NB4 (cell line): ENCODE measurements around the gene CDKN2A.

Experiments used
- DNase-seq: peaks from one replicate; pipeline ENCODE4 v3.0.0; 2010; ENCODE audit warnings: low read depth
- H3K4me3 ChIP-seq: one replicate; pipeline ENCODE4 v1.5.1; 2011; ENCODE audit warnings: mild to moderate bottlenecking, low read depth, low read length, moderate library complexity
- CTCF ChIP-seq: IDR thresholded peaks from one replicate; pipeline ENCODE4 v1.5.1; 2012; ENCODE audit warnings: low read depth, low read length
- MAX ChIP-seq: IDR thresholded peaks from 2 replicates; pipeline ENCODE4 v1.6.1; 2011; ENCODE audit warnings: low read depth, low read length
- MYC ChIP-seq: IDR thresholded peaks from 2 replicates; pipeline ENCODE4 v1.6.1; 2011; ENCODE audit warnings: low read depth, low read length
- POLR2A ChIP-seq: IDR thresholded peaks from 2 replicates; pipeline ENCODE4 v1.6.1; 2011; ENCODE audit warnings: mild to moderate bottlenecking; ENCODE audit not compliant: insufficient read length; ENCODE audit errors: extremely low read depth

Gene CDKN2A

GRCh38 chr9:21935631-21936030 is 58.6 kb downstream of the CDKN2A start:
- DNase-seq = no peak
- no peak for TF ChIP-seq CTCF
- no peak for TF ChIP-seq MAX
- no peak for TF ChIP-seq MYC
- no peak for TF ChIP-seq POLR2A
- no peak overlapping the region for H3K4me3 ChIP-seq

GRCh38 chr9:21933865-21934264 is 60.3 kb downstream of the CDKN2A start:
- no peak overlapping the region for H3K4me3 ChIP-seq
- no peak for DNase-seq
- TF ChIP-seq CTCF (no peak), MAX (no peak), POLR2A (no peak), MYC (no peak)

GRCh38 chr9:21933281-21933680 is 60.9 kb downstream of the CDKN2A start:
- TF ChIP-seq CTCF = no peak
- no peak for TF ChIP-seq POLR2A
- TF ChIP-seq MYC = no peak
- TF ChIP-seq MAX = no peak
- H3K4me3 ChIP-seq = no peak overlapping the region
- no peak for DNase-seq

GRCh38 chr9:21931428-21931827 is 62.8 kb downstream of the CDKN2A start:
- TF ChIP-seq POLR2A (no peak), CTCF (no peak), MYC (no peak), MAX (no peak)

GRCh38 chr9:21927752-21928151 is 66.4 kb downstream of the CDKN2A start:
- TF ChIP-seq POLR2A (no peak), MYC (no peak), CTCF (no peak), MAX (no peak)
- H3K4me3 ChIP-seq = no peak overlapping the region
- DNase-seq = no peak

More at GRCh38 chr9:21931428-21931827, 62.8 kb downstream of the CDKN2A start:
- no peak for DNase-seq
- no peak overlapping the region for H3K4me3 ChIP-seq

- H3K4me3 ChIP-seq = no peak overlapping the region
- TF ChIP-seq MYC = no peak
- TF ChIP-seq MAX = no peak
- TF ChIP-seq POLR2A = no peak
- no peak for TF ChIP-seq CTCF
- DNase-seq = no peak
Measured at GRCh38 chr9:21923694-21924093, 70.5 kb downstream of the CDKN2A start.
